ENCODE data around the gene HYAL2. TPM values are rescaled to one million over a fixed set of nuclear protein-coding genes. Genes with fewer than 3 reads are reported as not detected.
A peak's percentile ranks its signal among the peaks of the same experiment; 100 is the strongest.

Gene HYAL2
- total and polyA plus RNA-seq, 10 of the 15 experiments (the other 5 are each of a cell fraction or from before 2014, with no cell fraction given) = 0.06 to 21.8 (median 12.7) TPM

DNA sequence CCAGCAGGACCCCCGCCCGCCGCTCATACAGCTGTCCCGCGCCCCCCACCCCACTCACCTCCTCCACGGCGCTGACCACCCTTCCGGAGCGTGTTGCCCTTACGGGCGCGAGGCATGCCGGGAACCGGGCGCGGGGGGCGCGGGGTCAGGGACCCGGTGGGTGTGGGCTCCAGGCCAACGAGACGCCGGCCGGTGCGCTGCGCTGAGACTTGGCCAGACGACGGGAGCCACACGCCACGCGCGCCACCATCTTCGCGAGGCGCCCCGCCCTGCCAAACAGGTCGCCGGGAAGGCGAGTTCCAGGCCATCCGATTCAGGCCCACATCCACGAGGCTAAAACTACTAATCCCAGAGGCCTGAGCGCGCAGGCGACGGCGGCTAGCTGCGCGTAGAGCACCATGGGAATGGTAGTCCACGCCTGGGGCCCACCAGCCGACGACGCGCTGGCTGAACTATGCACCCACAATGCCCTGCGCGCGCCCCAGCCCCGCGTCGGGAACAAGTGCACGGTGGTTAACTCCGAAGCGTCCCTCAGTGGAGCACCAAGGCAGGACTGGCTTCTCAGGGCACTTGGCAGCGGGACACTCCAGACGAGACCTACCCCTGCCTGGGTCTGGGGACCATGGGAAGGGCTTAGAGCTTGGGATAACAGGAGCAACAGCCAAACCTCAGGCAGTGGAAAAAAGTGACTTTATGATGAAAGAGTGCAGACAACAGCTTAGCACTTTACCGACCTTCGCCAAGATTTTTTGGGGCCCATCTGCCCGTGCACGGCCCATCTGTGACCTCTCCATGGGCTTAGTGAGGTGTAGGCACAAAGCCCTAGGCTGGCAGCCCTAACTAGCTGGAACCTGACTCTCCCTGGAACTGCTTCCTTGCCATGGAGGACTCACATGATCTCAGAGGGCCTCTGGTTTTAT lies 30.1 kb downstream of the HYAL2 start, which contains the start of gene IFRD2 (continued):
- TF ChIP-seq, protein P1, sequence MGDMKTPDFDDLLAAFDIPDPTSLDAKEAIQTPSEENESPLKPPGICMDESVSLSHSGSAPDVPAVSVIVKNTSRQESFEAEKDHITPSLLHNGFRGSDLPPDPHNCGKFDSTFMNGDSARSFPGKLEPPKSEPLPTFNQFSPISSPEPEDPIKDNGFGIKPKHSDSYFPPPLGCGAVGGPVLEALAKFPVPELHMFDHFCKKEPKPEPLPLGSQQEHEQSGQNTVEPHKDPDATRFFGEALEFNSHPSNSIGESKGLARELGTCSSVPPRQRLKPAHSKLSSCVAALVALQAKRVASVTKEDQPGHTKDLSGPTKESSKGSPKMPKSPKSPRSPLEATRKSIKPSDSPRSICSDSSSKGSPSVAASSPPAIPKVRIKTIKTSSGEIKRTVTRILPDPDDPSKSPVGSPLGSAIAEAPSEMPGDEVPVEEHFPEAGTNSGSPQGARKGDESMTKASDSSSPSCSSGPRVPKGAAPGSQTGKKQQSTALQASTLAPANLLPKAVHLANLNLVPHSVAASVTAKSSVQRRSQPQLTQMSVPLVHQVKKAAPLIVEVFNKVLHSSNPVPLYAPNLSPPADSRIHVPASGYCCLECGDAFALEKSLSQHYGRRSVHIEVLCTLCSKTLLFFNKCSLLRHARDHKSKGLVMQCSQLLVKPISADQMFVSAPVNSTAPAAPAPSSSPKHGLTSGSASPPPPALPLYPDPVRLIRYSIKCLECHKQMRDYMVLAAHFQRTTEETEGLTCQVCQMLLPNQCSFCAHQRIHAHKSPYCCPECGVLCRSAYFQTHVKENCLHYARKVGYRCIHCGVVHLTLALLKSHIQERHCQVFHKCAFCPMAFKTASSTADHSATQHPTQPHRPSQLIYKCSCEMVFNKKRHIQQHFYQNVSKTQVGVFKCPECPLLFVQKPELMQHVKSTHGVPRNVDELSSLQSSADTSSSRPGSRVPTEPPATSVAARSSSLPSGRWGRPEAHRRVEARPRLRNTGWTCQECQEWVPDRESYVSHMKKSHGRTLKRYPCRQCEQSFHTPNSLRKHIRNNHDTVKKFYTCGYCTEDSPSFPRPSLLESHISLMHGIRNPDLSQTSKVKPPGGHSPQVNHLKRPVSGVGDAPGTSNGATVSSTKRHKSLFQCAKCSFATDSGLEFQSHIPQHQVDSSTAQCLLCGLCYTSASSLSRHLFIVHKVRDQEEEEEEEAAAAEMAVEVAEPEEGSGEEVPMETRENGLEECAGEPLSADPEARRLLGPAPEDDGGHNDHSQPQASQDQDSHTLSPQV (IDR thresholded peaks at IDR 0.05) = no peak
- peak; percentile 97 for TF ChIP-seq YY1 (IDR thresholded peaks at IDR 0.05; ENCODE audit: low read depth, low read length)
- TF ChIP-seq CBFB (IDR thresholded peaks at IDR 0.05; ENCODE audit: low read depth) = no peak; the same call in 1 of the 2 replicates
- TF ChIP-seq, protein P2, sequence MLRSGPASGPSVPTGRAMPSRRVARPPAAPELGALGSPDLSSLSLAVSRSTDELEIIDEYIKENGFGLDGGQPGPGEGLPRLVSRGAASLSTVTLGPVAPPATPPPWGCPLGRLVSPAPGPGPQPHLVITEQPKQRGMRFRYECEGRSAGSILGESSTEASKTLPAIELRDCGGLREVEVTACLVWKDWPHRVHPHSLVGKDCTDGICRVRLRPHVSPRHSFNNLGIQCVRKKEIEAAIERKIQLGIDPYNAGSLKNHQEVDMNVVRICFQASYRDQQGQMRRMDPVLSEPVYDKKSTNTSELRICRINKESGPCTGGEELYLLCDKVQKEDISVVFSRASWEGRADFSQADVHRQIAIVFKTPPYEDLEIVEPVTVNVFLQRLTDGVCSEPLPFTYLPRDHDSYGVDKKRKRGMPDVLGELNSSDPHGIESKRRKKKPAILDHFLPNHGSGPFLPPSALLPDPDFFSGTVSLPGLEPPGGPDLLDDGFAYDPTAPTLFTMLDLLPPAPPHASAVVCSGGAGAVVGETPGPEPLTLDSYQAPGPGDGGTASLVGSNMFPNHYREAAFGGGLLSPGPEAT (IDR thresholded peaks at IDR 0.05; ENCODE audit: low read depth) = peak; percentile 24; the same call in 1 of the 2 replicates
- TF ChIP-seq MYC (IDR thresholded peaks at IDR 0.05; ENCODE audit: insufficient read depth, insufficient read length, insufficient replicate concordance, low read length, severe bottlenecking) = peak; percentile 64
- peak; percentile 70 for TF ChIP-seq POLR2AphosphoS5 (IDR thresholded peaks at IDR 0.05; ENCODE audit: low read length)
- TF ChIP-seq SMC3 (IDR thresholded peaks at IDR 0.05; ENCODE audit: borderline replicate concordance, low read length) = no peak
- no peak for TF ChIP-seq DPF2 (IDR thresholded peaks at IDR 0.05)
- peak; percentile 99 for TF ChIP-seq TARDBP (IDR thresholded peaks at IDR 0.05; ENCODE audit: borderline replicate concordance)
- TF ChIP-seq TBL1XR1 (IDR thresholded peaks at IDR 0.05; ENCODE audit: low read depth, low read length) = peak; percentile 86
- TF ChIP-seq SMAD5 (IDR thresholded peaks at IDR 0.05; ENCODE audit: low read depth) = peak; percentile 38; the same call in 1 of the 2 replicates
- TF ChIP-seq, protein P3, sequence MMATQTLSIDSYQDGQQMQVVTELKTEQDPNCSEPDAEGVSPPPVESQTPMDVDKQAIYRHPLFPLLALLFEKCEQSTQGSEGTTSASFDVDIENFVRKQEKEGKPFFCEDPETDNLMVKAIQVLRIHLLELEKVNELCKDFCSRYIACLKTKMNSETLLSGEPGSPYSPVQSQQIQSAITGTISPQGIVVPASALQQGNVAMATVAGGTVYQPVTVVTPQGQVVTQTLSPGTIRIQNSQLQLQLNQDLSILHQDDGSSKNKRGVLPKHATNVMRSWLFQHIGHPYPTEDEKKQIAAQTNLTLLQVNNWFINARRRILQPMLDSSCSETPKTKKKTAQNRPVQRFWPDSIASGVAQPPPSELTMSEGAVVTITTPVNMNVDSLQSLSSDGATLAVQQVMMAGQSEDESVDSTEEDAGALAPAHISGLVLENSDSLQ (IDR thresholded peaks at IDR 0.05) = peak; percentile 43; the same call in 1 of the 2 replicates
- TF ChIP-seq RB1 (IDR thresholded peaks at IDR 0.05; ENCODE audit: borderline replicate concordance) = peak; percentile 65; the same call in 1 of the 2 replicates
- peak; percentile 90 for TF ChIP-seq RELA (IDR thresholded peaks at IDR 0.05; ENCODE audit: borderline replicate concordance, partially characterized antibody)
- TF ChIP-seq HDGF (IDR thresholded peaks at IDR 0.05) = peak; percentile 87
- no peak for TF ChIP-seq ZNF622 (IDR thresholded peaks at IDR 0.05)
- TF ChIP-seq TAF1 (IDR thresholded peaks at IDR 0.05; ENCODE audit: borderline replicate concordance, low read depth, low read length) = peak; percentile 65; the same call in 1 of the 2 replicates
- TF ChIP-seq BHLHE40 (IDR thresholded peaks at IDR 0.05; ENCODE audit: borderline replicate concordance in 1 of 2, low read depth in 2 of 2, low read length in 1 of 2) = peak; percentile 4 to 66; a peak in 3 of 4 replicates
- TF ChIP-seq, protein P4, sequence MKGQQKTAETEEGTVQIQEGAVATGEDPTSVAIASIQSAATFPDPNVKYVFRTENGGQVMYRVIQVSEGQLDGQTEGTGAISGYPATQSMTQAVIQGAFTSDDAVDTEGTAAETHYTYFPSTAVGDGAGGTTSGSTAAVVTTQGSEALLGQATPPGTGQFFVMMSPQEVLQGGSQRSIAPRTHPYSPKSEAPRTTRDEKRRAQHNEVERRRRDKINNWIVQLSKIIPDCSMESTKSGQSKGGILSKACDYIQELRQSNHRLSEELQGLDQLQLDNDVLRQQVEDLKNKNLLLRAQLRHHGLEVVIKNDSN (IDR thresholded peaks at IDR 0.05; ENCODE audit: borderline replicate concordance, extremely low read length, insufficient read depth, low read depth, low read length) = no peak
- TF ChIP-seq, protein P5, sequence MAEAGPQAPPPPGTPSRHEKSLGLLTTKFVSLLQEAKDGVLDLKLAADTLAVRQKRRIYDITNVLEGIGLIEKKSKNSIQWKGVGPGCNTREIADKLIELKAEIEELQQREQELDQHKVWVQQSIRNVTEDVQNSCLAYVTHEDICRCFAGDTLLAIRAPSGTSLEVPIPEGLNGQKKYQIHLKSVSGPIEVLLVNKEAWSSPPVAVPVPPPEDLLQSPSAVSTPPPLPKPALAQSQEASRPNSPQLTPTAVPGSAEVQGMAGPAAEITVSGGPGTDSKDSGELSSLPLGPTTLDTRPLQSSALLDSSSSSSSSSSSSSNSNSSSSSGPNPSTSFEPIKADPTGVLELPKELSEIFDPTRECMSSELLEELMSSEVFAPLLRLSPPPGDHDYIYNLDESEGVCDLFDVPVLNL (IDR thresholded peaks at IDR 0.05; ENCODE audit: low read depth, low read length) = peak; percentile 67; the same call in 1 of the 2 replicates
